ENCODE data around the gene CDKN1B.

Gene CDKN1B

DNA sequence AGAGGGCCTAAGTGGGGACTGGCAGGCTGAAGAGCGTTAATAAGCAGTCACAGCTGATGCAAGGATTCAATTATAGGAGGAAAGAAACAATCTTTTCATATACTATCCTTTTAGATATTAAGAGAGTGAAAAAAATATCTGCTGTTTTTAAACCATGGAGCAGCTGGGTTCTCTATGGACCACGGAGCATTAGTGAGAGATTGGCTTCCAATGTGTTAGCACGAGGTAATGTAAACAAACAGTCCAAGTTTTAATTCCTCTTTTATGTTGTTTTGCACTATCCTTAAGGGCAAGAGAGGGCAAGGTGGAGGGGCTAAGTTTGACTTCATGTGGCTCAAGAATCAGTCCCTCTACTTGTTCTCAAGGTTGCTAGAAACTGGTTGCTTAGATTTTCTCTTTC is 30.9 kb downstream of the CDKN1B start:
- in situ Hi-C loops (cut with MboI; ENCODE audit: low sequenced_read_pairs) = no loop called here

DNA sequence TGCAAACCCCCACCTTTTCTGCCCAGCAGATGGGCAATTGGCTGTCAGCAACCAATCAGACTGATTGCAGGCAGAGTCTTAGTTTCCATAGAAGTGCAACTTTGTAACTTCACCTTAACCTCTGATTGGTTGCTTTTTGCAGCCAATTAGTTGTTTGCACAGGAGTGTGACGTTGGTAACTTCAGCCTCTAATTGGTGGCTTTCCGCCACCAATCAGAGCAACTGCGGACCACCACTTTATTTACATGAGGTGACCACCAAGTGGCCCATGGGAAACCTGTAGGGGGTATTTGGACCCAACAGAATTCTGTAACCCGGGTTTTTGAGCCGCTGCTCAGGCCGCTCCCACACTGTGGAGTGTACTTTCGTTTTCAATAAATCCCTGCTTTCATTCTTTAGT is 32.3 kb downstream of the CDKN1B start:
- in situ Hi-C loops (cut with MboI; ENCODE audit: low sequenced_read_pairs) = no loop called here

DNA sequence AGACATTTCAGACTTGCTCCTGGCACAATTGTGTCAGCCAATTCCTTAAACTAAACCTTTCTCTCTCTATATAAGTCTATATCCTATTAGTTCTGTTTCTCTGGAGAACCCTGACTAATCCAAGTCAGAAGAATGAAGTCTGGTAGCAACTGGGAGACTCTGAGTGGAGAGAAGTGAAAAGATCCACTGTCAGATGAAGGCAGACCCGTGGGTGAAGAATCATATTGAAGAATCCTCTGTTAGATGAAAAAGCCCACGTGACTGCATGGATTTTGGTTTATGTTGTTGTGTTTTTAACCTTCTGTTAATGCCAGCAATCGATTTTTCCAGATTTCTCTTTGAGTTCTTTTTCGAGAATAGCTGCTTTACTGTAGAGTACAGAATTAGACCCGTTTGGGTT is 38.8 kb downstream of the CDKN1B start:
- in situ Hi-C loops (cut with MboI; ENCODE audit: low sequenced_read_pairs) = no loop called here

DNA sequence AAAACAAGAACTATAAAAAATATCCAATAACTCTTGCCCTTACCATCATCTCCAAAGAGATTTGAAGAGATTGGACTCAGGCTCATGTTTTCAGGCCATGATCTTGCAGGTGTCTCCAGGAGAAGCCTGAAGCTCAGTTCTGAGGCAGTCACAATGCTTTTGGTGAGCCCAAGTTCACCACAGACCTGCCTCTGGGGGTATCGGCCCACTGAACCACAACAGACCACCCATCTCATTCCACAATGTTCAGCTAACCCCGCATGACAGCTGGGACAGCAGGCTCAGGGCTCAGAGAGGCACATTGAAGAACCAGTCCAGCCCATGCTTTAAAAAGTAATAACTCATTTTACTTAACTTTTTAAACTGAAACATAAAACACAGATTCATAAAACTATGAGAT is 40.0 kb downstream of the CDKN1B start:
- in situ Hi-C loops (cut with MboI; ENCODE audit: low sequenced_read_pairs) = no loop called here

DNA sequence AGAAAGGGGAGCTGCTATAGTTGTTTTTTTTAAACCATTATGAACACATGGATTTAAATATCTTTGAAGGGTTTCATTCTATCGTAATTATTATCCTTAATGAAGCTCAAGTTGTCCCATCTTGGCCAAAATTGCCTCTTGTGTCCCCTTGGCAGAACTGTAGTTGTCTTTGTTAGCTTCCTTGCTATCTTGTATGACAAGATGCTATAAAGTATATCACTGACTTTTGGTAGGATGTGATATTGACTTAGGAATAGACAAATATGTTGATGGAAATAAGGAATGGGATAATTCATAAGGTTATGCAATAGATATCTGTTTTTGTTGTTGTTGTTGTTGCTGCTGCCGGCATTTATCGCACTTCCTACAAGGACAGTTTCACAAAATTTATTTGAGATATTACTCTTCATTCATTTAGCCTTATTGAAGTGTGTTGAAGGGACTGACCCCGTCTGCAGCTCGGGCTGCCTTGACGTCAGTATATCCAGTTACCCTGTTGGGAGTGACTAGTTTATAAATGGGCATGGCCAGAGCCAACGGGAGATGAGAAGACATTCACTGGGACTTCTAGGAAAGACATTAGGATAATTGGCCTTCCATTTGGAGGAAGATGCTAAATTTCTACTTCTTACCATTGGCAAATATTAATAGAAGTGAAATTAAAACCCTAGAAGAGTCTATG is 42.2 kb downstream of the CDKN1B start:
- in situ Hi-C loops (cut with MboI; ENCODE audit: low sequenced_read_pairs) = no loop called here

DNA sequence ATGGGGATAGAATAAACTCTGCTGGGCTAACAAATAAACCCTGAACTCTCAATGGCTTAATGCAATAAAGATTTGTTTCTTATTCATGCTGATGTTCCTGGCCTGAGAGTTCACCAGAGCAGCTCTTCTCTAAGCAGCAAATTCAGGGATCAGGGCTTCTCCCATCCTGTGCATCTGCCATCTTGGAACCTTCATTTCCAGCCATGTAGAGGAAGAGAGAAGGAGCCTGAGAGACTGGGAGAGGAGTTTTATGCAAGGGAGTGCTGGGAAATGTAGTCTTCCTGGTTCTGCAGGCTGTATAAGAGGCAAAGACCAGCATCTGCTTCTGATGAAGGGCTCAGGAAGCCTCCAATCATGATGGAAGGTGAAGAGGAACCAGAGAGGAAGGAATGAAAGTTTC is 47.7 kb downstream of the CDKN1B start:
- in situ Hi-C loops (cut with MboI; ENCODE audit: low sequenced_read_pairs) = no loop called here

DNA sequence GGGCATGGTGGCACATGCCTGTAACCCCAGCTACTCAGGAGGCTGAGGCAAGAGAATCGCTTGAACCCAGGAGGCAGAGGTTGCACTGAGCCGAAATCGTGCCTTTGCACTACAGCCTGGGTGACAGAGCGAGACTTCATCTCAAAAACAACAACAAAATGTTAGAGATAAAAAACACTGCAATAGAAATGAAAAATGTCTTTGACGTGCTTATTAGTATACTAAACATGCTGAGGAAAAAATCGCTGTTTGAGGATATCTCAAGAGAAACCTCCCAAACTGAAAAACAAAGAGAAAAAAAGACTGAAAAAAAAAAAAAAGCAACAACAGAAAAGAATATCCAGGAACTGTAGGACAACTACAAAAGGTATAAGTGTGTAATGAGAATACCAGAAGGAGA is 53.1 kb downstream of the CDKN1B start:
- in situ Hi-C loops (cut with MboI; ENCODE audit: low sequenced_read_pairs) = no loop called here
